RWPE1 (cell line): Measurements from ENCODE around the gene NAT8L.

Source experiments
- CTCF ChIA-PET: fragments of 350-600 bp; sonication (Branson Sonifier 250); formaldehyde crosslinking; extraction: SDS; loops from one replicate; lab custom pipeline; 2021; lab: Yijun Ruan, JAX
- POLR2A ChIA-PET: fragments of 400-600 bp; formaldehyde crosslinking; extraction: SDS; loops from one replicate; lab custom pipeline; 2020; ENCODE audit warnings: antibody characterized with exemption; ENCODE audit not compliant: low non-redundant PET; lab: Yijun Ruan, JAX
- DNase-seq: peaks from one replicate; pipeline ENCODE4 v3.0.0; 2012; ENCODE audit warnings: low spot score
- H3K27ac ChIP-seq: fragments of 450-650 bp; 2 replicates; pipeline ENCODE4 v1.5.1; 2017
- CTCF ChIP-seq: fragments of 450-650 bp; conservative IDR thresholded peaks from 2 replicates; pipeline ENCODE4 v1.5.1; 2017; ENCODE audit warnings: low read depth, mild to moderate bottlenecking

NAT8L gene

GRCh38 chr4:2092669-2093053 is 33.5 kb downstream of the NAT8L start:
- no peak overlapping the region for H3K27ac ChIP-seq
- DNase-seq, result no peak
- POLR2A ChIA-PET, result no interaction called here
- TF ChIP-seq CTCF, result no peak
- CTCF ChIA-PET, result interaction anchor here (0.6 kb wide), 1 partner anchor 91 kb away, joined by 3 read pairs; no protein-coding TSS in a partner anchor

- TF ChIP-seq CTCF, result no peak
- CTCF ChIA-PET, result interaction anchor here (0.6 kb wide), 1 partner anchor 127 kb away, joined by 3 read pairs; no protein-coding TSS in a partner anchor
- H3K27ac ChIP-seq, result no peak overlapping the region
- DNase-seq, result no peak
- POLR2A ChIA-PET, result no interaction called here
These were observed 34.1 kb downstream of the NAT8L start for GRCh38 chr4:2093265-2093664.

- H3K27ac ChIP-seq, result no peak overlapping the region
- ChIA-PET POLR2A (interaction anchor here (0.5 kb wide), 1 partner anchor 145 kb away, joined by 3 read pairs; no protein-coding TSS in a partner anchor), CTCF (no interaction called here)
- no peak for TF ChIP-seq CTCF
- DNase-seq, result no peak
These were observed 35.4 kb downstream of the NAT8L start for GRCh38 chr4:2094545-2094944.

GRCh38 chr4:2095236-2096072 is 36.3 kb downstream of the NAT8L start:
- no peak for TF ChIP-seq CTCF
- POLR2A ChIA-PET, result no interaction called here
- CTCF ChIA-PET, result no interaction called here
- no peak overlapping the region for H3K27ac ChIP-seq
- DNase-seq, result no peak

DNA sequence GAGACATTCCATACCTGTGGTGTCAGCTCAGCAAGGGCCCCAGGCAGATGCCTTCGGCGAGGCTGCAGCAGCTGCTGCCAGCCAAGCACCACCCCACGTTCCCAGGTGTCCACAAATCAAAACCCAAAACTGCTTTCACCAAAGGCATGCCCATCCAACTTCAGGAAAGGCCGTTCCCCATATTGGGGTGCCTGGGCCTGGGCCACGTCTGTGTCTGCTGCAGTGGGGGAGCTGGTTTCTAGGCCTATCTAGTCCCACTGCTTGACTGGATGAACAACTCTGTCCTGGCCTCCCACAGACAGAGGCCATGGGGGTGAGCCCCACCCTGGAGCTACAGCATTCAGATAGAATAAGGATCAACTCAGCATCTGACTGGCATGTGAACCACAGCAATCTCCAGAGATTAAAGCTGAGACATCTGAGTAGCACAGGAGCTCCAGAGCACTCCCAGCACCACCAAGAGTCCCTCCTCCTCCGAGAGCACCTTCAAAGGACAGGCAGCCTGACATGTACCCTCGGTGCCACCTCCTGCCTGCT is 37.0 kb downstream of the NAT8L start:
- POLR2A ChIA-PET, result no interaction called here
- no peak overlapping the region for H3K27ac ChIP-seq
- DNase-seq, result peak; percentile 9
- no peak for TF ChIP-seq CTCF
- CTCF ChIA-PET, result no interaction called here

GRCh38 chr4:2101346-2102044 is 42.4 kb downstream of the NAT8L start:
- no peak for TF ChIP-seq CTCF
- H3K27ac ChIP-seq, result no peak overlapping the region
- ChIA-PET CTCF (no interaction called here), POLR2A (no interaction called here)
- DNase-seq, result peak; percentile 62
